DMS153 (cell line): ENCODE results near the gene ZNF799.
A peak's percentile ranks its signal among the peaks of the same experiment; 100 is the strongest.
"Not testable (repeated sequence)": the region's sequence is repeated elsewhere in the genome, so short reads cannot be mapped to it uniquely, and the experiment has no call there.

Source experiments
- DNase-seq: peaks from one replicate; lab custom pipeline; 2025; lab: John Stamatoyannopoulos, UW

Gene ZNF799

DNA sequence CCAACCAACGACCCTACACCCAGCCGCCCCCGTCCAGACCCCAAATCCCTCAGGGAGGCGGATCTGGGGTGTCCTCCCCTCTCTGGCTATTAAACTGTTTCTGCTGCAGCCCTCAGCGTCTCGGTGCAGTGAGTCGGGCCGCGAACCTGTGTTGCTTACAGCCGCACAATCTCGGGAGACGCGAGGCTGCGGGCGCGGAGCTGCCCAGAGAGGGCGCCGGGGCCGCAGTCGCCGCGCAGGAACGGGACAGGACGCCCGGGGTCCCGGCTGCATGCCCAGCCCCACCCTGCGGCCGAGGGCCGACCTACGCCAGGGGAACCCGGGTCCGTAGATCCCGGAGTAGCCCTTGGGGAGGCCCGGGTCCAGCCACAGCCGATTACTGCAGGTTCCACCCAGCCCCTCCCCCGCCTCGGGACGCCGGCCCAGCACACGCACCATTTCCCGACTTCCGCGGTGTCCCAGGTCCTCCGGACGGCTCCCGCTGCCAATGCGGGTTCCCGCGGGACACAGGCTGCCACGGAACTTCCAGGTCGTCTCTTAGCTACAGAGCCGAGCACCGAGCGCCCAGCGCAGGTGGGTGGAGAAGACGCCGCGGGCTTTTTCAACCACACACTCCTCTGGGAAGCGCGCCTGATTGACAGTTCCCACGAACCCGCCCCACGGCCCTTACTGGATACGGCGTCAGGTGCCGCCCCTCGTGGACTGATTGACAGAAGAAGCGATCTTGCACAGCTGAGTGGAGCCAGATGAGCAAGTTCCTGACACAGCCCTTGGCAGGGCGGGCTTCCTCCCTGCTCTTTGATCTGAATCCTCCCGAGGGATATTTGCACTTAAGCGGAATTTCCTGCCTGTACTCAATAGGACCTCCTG lies at the start of gene ZNF799:
ZNF799 (minus strand) TSS at position 639 of the 870 bp plus-strand sequence; CDS start at position 438, 201 bp downstream.
- DNase-seq = peak; percentile 92

DNA sequence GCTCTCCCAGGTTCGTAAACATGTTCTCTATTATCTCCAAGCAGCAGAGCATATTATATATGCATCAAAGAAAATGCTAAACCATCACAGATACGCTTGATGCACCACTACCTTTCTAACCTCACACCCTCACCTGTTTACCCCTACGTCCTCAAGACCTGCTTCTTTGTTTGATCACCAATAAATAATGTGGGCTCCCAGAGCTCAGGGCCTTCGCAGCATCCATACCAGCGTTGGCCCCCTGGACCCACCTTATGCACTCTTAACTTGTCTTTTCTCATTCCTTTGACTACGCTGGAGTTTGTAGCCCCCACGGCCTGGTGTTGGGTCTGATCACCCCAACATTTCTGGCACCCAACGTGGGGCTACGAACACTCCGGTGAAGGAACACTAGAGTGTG lies 49.8 kb upstream of the ZNF799 start:
- DNase-seq = no peak

DNA sequence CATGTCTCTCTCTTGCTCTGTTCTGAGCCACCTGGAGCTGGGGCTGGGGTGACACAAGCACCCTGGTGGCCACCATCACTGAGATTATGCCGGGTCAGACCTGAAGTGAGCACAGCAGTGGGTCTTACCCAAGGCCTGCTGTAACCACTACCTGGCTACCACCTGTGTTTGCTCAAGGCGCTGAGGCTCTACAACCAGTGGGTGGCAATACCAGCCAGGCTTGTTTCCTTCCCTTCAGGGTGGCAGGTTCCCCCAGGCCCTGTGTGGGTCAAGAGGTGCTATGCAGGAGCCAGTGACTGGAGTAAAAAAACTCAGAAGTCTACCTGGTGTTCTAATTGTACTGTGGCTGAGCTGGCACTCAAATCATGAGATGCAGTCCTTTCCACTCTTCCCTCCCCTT lies 47.7 kb upstream of the ZNF799 start:
- DNase-seq = no peak

DNA sequence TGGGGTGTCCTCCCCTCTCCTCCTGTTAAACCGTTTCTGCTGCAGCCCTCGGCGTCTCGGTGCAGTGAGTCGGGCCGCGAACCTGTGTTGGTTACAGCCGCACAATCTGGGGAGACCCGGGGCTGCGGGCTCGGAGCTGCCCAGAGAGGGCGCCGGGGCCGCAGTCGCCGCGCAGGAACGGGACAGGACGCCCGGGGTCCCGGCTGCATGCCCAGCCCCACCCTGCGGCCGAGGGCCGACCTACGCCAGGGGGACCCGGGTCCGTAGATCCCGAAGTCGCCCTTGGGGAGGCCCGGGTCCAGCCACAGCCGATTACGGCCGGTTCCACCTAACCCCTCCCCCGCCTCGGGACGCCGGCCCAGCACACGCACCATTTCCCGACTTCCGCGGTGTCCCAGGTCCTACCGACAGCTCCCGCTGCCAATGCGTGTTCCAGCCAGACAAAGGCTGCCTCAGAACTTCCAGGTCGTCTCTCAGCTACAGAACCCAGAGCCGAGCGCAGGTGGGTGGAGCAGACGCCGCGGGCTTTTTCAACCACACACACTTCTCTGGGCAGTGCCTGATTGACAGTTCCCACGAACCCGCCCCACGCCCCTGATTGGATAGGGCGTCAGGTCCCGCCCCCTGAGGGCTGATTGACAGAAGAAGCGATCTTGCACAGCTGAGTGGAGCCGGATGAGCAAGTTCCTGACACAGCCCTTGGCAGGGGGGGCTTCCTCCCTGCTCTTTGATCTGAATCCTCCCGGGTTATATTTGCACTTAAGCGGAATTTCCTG lies 39.7 kb upstream of the ZNF799 start, which contains the start of gene ZNF443:
ZNF443 (minus strand) TSS at position 481 of the 776 bp plus-strand sequence; CDS start at position 374, 107 bp downstream.
- DNase-seq = peak; percentile 97

DNA sequence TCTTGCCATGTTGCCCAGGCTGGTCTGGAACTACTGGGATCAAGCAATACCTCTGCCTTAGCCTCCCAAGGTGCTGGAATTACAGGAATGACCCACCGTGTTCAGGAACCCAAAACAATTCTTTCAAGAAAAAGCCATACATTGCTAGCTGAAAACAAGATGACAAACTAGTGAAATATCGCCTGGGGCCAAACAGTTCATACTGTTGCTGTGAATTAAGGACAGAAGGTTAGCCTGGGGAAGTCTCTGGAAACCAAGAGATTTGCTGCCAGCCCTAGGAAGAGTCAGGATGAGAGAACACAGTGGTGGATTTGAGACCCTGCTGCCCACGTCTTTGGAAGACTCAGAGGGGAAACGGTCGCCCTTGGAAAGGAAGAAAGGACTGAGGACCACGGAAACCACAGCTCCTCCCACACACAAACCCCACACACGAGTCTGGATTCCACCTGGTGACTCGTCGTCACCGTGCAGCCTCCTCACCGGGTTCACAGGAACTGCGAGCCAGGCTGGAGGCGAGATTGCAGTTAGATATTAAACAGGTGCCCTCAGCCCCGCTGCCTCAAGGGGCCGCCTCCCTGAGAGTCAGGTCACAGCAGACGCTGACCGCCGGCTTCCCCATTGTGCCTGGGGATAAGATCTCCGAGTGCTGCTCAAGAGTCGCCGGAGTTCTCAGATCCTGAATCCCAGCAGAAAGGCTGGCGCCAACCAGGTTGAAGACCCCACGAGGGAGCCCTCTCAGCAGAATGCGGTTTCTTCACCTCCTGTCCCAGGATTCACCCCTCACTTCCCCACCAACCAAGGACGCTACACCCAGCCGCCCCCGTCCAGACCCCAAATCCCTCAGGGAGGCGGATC lies 38.8 kb upstream of the ZNF799 start:
- DNase-seq = not testable (repeated sequence)

DNA sequence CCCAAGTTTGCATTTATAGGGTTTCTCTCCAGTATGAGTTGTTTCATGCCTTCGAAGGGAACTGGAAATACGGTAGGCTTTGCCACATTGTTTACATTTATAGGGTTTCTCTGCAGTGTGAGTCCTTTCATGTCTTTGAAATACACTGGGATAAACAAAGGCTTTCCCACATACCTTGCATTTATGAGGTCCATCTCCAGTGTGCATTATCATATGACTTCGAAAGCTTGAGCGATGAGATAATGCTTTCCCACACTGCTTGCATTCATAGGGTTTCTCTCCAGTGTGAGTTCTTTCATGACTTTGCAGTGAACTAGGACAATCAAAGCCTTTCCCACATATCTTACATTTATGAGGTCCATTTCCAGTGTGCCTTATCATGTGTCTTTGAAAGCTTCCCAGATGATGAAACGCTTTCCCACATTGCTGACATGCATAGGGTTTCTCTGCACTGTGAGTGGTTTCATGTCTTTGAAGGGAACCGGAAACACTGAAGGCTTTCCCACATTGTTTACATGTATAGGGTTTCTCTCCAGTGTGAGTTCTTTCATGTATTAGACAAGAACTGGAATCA lies 29.7 kb upstream of the ZNF799 start:
- DNase-seq = not testable (repeated sequence)

DNA sequence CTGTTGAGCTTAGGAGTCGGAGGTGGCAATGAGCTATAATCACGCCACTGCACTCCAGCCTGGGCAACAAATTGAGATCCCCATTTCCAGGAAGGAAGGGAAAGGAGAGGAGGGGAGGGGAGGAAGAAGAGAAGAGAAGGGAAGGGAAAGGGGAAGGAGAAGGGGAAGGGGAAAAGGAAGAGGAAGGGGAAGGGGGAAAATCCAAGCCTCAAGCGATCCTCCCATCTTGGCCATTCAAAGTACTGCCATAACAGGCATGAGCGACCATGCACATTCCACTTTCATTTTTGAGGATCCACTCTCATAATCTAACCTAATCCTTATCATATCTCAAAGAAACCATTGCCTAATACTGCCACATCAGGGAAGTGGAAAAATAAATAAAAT lies 24.8 kb upstream of the ZNF799 start:
- DNase-seq = no peak

DNA sequence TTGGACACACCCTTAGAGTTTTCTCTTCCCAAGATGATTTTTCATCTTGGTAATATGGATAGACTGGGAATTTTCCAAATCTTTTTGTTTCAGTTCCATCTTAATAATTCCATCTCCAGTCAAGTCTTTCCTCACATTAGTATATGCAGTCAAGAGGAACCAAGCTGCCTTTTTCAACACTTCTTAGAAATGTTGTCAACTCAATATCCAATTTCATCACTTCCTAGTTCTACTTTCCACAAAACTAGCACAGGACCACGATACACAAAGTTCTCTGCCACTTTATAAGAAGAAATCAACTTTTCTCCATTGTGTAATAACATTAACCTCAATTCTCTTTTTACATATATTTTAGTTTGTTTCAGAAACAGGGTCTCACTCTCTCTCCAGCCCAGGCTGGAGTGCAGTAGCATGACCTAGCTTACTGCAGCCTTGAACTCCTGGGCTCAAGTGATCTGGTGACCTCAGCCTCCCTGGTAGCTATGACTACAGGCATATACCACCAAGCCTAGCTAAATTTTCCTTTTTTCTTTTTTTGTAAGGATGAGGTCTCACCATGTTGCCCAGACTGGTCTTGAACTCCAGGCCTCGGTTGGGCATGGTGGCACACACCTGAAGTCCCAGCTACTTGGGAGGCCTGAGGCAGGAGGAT lies 24.3 kb upstream of the ZNF799 start:
- DNase-seq = no peak

DNA sequence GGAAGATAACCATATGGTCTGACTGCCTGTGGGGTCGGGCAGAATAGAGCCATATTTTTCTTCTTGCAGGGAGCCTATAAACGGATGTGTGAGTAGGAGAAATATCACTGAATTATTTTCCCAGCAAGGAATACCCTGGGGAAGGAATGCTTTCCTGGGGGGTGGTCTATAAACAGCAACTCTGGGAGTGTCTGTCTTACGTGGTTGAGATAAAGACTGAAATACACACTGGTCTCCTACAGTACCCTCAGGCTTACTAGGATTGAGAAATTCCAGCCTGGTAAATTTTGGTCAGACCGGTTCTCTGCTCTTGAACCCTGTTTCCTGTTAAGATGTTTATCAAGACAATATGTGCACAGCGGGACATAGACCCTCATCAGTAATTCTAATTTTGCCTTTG lies 16.2 kb upstream of the ZNF799 start:
- DNase-seq = not testable (repeated sequence)

DNA sequence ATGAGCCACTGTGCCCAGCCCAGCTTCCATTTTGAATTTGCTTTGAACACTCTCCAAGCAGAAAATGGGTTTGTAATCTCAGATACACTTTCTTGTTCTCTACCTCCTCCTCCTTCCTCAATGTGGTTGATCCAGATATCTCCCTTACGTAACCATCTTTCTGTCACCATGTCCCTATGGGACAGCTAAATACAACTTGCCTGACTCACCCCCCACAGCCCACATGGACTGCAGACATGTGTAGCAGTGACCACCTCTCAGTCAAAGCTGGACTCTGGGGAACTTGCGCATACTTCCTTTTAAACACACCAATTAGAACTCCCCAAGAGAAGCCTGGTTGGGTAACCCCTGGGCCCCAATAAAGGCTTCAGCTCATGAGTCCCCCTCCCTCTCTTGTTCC lies 10.8 kb upstream of the ZNF799 start:
- DNase-seq = no peak

DNA sequence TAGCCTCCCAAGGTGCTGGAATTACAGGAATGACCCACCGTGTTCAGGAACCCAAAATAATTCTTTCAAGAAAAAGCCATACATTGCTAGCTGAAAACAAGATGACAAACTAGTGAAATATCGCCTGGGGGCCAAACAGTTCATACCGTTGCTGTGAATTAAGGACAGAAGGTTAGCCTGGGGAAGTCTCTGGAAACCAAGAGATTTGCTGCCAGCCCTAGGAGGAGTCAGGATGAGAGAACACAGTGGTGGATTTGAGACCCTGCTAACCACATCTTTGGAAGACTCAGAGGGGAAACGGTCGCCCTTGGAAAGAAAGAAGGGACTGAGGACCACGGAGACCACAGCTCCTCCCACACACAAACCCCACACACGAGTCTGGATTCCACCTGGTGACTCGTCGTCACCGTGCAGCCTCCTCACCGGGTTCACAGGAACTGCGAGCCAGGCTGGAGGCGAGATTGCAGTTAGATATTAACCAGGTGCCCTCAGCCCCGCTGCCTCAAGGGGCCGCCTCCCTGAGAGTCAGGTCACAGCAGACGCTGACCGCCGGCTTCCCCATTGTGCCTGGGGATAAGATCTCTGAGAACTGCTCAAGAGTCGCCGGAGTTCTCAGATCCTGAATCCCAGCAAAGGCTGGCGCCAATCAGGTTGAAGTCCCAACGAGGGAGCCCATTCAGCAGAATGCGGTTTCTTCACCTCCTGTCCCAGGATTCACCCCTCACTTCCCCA lies 1.0 kb downstream of the ZNF799 start:
- not testable (repeated sequence) for DNase-seq

DNA sequence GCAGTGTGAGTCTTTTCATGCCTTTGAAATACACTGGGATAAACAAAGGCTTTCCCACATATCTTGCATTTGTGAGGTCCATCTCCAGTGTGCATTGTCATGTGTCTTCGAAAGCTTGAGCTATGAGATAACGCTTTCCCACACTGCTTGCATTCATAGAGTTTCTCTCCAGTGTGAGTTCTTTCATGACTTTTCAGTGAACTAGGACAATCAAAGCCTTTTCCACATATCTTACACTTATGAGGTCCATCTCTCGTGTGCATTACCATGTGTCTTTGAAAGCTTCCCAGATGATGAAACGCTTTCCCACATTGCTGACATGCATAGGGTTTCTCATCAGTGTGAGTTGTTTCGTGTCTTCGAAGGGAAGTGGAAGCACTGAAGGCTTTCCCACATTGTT lies 9.9 kb downstream of the ZNF799 start:
- not testable (repeated sequence) for DNase-seq

DNA sequence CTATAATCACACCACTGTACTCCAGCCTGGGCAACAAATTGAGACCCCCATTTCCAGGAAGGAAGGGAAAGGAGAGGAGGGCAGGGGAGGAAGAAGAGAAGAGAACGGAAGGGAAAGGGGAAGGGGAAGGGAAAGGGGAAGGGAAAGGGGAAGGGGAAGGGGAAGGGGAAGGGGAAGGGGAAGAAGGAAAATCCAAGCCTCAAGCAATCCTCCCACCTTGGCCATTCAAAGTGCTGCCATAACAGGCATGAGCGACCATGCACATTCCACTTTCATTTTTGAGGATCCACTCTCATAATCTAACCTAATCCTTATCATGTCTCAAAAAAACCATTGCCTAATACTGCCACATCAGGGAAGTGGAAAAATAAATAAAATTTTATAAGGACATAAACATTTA lies 14.7 kb downstream of the ZNF799 start:
- DNase-seq = not testable (repeated sequence)

DNA sequence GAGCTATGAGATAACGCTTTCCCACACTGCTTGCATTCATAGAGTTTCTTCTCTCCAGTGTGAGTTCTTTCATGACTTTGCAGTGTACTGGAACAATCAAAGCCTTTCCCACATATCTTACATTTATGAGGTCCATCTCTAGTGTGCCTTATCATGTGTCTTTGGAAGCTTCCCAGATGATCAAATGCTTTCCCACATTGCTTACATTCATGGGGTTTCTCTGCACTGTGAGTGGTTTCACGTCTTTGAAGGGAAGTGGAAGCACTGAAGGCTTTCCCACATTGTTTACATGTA lies 20.7 kb downstream of the ZNF799 start:
- DNase-seq = no peak

DNA sequence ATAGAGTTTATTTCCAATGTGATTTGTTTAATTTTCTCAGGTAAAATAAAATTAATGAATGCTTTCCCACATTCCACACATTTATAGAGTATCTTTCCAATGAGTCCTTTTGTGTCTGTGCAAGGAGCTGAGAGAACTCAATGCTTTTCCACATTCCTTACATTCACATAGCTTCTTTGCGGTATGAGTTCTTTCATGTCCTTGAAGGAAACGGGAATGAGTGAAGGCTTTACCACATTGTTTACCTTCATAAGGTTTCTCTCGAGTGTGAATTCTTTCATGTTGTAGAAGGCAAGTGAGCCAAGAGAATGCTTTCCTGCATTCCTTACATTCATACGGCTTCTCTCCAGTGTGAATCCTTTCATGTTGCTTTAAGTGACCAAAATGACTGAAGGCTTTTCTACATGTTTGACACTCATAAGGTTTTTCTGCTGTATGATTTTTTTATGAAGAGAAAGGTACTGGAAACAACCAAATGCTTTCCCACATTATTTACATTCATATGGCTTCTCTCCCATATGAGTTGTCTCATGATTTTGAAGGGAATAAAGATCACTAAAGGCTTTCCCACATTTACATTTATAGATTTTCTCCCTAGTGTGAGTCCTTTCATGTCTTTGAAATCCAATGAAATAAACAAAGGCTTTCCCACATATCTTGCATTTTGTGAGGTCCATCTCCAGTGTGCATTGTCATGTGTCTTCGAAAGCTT lies 21.2 kb downstream of the ZNF799 start:
- DNase-seq = no peak

DNA sequence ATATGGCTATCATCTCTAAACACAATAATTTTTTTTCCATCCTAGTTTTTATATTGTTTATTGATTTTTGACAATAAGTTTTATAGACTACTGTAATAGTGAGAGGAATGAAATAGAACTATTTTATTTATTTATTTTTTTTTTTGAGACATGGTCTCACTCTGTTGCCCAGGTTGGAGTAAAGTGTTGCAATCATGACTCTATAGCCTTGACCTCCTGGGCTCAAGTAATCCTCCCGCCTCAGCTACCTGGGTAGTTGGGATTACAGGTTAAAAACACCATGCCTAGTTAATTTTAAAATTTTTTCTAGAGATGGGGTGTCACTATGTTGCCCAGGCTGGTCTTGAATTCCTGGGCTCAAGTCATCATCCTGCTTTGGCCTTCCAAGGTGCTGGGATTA lies 27.0 kb downstream of the ZNF799 start:
- no peak for DNase-seq

DNA sequence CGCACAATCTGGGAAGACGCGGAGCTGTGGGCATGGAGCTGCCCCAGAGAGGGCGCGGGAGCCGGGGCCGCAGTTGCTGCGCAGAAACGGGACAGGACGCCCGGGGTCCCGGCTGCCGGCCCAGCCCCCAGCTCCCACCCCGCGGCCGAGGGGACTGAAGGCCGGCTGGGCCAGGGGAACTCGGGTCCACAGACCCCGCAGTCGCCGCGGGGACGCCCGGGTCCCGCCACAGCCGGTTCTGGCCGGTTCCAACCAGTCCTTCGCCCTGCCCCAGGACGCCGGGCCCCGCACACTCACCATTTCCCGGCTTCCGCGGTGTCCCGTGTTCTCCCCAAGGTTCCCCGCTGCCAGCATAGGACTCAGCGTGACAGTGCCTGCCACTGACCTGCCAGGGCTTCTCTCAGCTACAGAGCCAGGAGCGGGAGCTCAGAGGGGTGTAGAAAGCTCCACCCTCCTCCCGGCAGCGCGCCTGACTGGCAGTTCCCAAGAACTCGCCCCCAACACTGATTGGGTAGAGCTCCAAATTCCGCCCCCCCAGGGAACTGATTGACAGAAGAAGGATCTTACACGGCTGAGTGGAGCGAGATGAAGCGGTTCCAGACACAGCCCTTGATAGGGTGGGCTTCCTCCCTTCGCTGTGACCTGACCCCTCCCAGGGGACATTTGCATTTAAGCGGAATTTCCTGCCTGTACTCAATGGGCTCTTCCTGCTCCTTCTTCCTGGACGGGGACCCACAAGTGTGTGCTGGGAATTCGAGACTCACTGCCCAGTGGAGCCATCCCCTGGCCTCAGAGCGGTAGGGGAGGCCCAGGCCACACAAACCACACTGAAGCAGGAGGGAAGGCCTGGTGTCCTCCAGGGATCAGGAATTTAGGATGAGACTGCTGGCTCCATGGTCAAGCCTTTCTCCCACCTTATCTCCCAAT lies 35.6 kb downstream of the ZNF799 start, which contains the start of gene ZNF442:
ZNF442 (minus strand) TSS at position 448 of the 927 bp plus-strand sequence. CDS start 2,052 bp downstream, outside the sequence.
- DNase-seq = peak; percentile 79

DNA sequence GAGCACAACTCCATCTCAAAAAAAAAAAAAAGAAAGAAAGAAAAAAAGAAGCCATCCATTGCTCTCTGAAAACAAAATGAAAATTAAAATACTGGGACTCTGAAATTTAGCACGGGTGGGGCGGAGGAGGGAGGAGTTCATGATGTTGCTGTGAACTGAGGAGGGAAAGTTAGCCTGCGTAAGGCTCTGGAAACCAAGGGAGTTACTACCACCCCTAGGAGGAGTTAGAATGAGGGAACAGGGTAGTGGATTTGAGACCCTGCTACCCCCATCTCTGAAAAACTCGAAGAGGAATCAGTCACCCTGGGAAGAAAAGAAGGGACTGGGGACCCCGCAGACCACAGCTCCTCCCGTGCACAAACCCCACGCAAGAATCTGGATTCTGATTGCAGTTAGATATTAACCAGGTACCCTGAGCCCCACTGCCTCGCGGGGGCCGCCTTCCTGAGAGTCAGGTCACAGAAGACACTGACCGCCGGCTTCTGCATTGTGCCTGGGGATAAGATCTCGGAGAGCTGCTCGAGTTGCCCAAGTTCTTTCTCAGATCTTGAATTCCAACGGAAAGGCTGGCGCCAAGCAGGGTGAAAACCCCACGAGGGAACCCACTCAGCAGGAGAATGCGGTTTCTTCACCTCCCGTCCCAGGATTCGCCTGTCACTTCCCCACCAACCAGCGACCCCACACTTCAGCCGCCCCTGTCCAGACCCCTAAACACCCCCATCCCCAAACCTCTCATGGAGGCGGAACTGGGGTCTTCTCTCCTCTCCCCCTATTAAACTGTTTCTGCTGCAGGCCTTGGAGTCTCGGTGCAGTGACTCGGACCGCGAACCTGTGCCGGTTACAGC lies 36.5 kb downstream of the ZNF799 start:
- no peak for DNase-seq
